K562 (cell line): ENCODE results near the gene CLIP1. TPM values are rescaled to one million over a fixed set of nuclear protein-coding genes. Genes with fewer than 3 reads are reported as not detected.

ENCODE experiments used
- ATF6 ChIP-seq: sonication (generic); formaldehyde crosslinking; IDR thresholded peaks from 2 replicates; pipeline ENCODE4 v1.4.0; 2020; ENCODE audit warnings: mild to moderate bottlenecking, missing genetic modification reagents
- CBX3 ChIP-seq, 2 experiments: IDR thresholded peaks; 1 replicate in 1 of 2; 2 replicates in 1 of 2; pipeline ENCODE4 v1.6.1; 2012; ENCODE audit warnings: inconsistent platforms in 2 of 2, low read length in 2 of 2, borderline replicate concordance in 1 of 2, control low read depth in 1 of 2
- CCAR2 ChIP-seq: fragments of 200-400 bp; formaldehyde crosslinking; IDR thresholded peaks from 2 replicates; pipeline ENCODE4 v1.6.1; 2017; ENCODE audit warnings: mild to moderate bottlenecking, low read depth, low read length
- CREB1 ChIP-seq, 2 experiments: sonication (generic) in 1 of 2; formaldehyde crosslinking in 1 of 2; IDR thresholded peaks; 2 replicates each; pipeline versions ENCODE4 v1.6.1 to v1.8.0; 2012 to 2022; ENCODE audit warnings: inconsistent platforms in 1 of 2, mild to moderate bottlenecking in 1 of 2, missing genetic modification reagents in 1 of 2, moderate library complexity in 1 of 2
- CREM ChIP-seq: IDR thresholded peaks from 2 replicates; pipeline ENCODE4 v1.6.1; 2014; ENCODE audit warnings: antibody characterized with exemption, low read depth
- DIDO1 ChIP-seq: fragments of 450-650 bp; IDR thresholded peaks from 2 replicates; pipeline ENCODE4 v1.6.1; 2016; ENCODE audit warnings: low read depth, missing biosample characterization, missing genetic modification characterization
- FOXP1 ChIP-seq: sonication (generic); formaldehyde crosslinking; IDR thresholded peaks from 2 replicates; pipeline ENCODE4 v1.8.0; 2022; ENCODE audit warnings: mild to moderate bottlenecking, missing genetic modification reagents
- HDGF ChIP-seq: fragments of 450-650 bp; IDR thresholded peaks from 2 replicates; pipeline ENCODE4 v1.6.1; 2016
- HMGN3 ChIP-seq: IDR thresholded peaks from 2 replicates; pipeline ENCODE4 v1.6.1; 2011; ENCODE audit warnings: borderline replicate concordance, low read depth, mild to moderate bottlenecking, mixed read lengths, low read length; ENCODE audit not compliant: insufficient read length; ENCODE audit errors: extremely low read depth
- HSF4 ChIP-seq: fragments of 250-450 bp; sonication (Bioruptor Pico); IDR thresholded peaks from 2 replicates; pipeline ENCODE4 v2.1.2; 2022; ENCODE audit warnings: mild to moderate bottlenecking, moderate library complexity, borderline replicate concordance
- MLLT1 ChIP-seq, 2 experiments: fragments of 450-650 bp; IDR thresholded peaks; 2 replicates each; pipeline ENCODE4 v1.6.1; 2016
- MTF1 ChIP-seq: fragments of 250-450 bp; sonication (Bioruptor Pico); IDR thresholded peaks from 2 replicates; pipeline ENCODE4 v1.9.0; 2021; ENCODE audit warnings: moderate library complexity, mild to moderate bottlenecking, inconsistent platforms, borderline replicate concordance
- NFYB ChIP-seq: IDR thresholded peaks from 2 replicates; pipeline ENCODE4 v1.6.1; 2011; ENCODE audit warnings: mild to moderate bottlenecking, moderate library complexity; ENCODE audit not compliant: insufficient read length; ENCODE audit errors: extremely low read depth
- NR2F6 ChIP-seq: fragments of 450-650 bp; formaldehyde crosslinking; IDR thresholded peaks from 2 replicates; pipeline ENCODE4 v1.4.0; 2020; ENCODE audit warnings: mild to moderate bottlenecking
- PTRF ChIP-seq: fragments of 450-650 bp; IDR thresholded peaks from 2 replicates; pipeline ENCODE4 v1.6.1; 2016; ENCODE audit warnings: mild to moderate bottlenecking, missing genetic modification characterization, missing compliant biosample characterization
- RFX5 ChIP-seq: IDR thresholded peaks from 2 replicates; pipeline ENCODE4 v1.6.1; 2011; ENCODE audit warnings: low read depth, mild to moderate bottlenecking, improper control_type of control experiment, low read length
- ZKSCAN3 ChIP-seq: fragments of 250-450 bp; sonication (Bioruptor Pico); IDR thresholded peaks from 2 replicates; pipeline ENCODE4 v1.4.0; 2020
- ZNF445 ChIP-seq: fragments of 250-450 bp; sonication (Bioruptor Pico); IDR thresholded peaks from 2 replicates; pipeline ENCODE4 v1.4.0; 2020; ENCODE audit warnings: low read depth, mild to moderate bottlenecking, moderate library complexity
- polyA plus RNA-seq, 8 experiments: library from polyadenylated mRNA; depleted of rRNA in 4 of 8; stranded (reverse) in 5 of 8; unstranded in 3 of 8; fragments of >200 nt; fragmentation: Nextera tagmentation in 2 of 8; fragmentation: Illumina TruSeq in 1 of 8; extraction: Ambion mirVana in 2 of 8; extraction: Trizol in 1 of 8; gene quantifications; 2 replicates each; pipeline versions ENCODE4 v1.2.1 to v1.2.3, GENCODE V29; 2011 to 2014; ENCODE audit warnings: inconsistent platforms in 1 of 8, missing spikeins in 1 of 8
- total RNA-seq, 7 experiments: library from RNA; depleted of rRNA in 6 of 7; stranded (reverse); fragments of >200 nt in 6 of 7; fragmentation: Illumina TruSeq in 2 of 7; extraction: Trizol in 2 of 7; gene quantifications; 2 replicates each; pipeline versions ENCODE4 v1.2.1 to v1.2.3, GENCODE V29; 2011 to 2021; ENCODE audit warnings: low replicate concordance in 1 of 7
- TF ChIP-seq, protein P1 (sequence below): sonication (generic); formaldehyde crosslinking; IDR thresholded peaks from 2 replicates; pipeline ENCODE4 v1.8.0; 2022; ENCODE audit warnings: mild to moderate bottlenecking, missing genetic modification reagents

Gene CLIP1
- total and polyA plus RNA-seq, 9 of the 15 experiments (the other 6 are each of a cell fraction or from before 2014, with no cell fraction given) = 5.8 to 33.9 (median 27.6) TPM

DNA sequence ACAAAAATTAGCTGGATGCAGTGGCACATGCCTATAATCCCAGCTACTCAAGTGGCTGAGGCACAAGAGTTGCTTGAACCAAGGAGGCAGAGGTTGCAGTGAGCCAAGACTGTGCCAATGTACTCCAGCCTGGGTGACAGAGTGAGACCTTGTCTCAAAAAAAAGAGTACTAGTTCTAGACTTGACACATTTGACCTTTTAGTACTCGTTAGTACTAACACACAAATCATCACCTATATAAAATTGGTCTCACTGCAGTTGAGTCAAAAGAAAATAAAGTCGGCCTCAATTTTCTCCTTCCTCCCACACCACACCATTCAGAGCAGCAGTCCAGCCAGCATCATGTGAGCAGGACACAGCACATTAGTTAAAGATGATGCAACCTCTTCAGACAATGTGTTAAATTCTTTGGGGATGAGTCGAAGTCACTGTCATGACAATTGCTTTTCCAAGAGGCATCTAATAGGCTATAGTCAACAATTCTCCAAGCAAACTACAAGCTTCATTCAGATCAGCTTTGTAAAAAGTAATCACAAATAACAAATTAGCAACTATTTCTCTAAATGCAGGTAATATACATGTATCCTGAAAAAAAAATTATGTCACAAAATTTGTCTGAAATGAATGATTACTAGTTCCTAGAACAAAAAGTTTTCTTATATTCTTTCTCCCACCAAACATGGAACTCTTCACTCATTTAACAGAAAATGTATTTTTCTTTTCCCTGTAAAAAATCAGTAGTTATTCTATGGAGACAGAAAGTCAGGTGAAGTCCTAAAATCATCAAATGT lies 55.6 kb downstream of the CLIP1 start (continued):
- TF ChIP-seq, protein P1, sequence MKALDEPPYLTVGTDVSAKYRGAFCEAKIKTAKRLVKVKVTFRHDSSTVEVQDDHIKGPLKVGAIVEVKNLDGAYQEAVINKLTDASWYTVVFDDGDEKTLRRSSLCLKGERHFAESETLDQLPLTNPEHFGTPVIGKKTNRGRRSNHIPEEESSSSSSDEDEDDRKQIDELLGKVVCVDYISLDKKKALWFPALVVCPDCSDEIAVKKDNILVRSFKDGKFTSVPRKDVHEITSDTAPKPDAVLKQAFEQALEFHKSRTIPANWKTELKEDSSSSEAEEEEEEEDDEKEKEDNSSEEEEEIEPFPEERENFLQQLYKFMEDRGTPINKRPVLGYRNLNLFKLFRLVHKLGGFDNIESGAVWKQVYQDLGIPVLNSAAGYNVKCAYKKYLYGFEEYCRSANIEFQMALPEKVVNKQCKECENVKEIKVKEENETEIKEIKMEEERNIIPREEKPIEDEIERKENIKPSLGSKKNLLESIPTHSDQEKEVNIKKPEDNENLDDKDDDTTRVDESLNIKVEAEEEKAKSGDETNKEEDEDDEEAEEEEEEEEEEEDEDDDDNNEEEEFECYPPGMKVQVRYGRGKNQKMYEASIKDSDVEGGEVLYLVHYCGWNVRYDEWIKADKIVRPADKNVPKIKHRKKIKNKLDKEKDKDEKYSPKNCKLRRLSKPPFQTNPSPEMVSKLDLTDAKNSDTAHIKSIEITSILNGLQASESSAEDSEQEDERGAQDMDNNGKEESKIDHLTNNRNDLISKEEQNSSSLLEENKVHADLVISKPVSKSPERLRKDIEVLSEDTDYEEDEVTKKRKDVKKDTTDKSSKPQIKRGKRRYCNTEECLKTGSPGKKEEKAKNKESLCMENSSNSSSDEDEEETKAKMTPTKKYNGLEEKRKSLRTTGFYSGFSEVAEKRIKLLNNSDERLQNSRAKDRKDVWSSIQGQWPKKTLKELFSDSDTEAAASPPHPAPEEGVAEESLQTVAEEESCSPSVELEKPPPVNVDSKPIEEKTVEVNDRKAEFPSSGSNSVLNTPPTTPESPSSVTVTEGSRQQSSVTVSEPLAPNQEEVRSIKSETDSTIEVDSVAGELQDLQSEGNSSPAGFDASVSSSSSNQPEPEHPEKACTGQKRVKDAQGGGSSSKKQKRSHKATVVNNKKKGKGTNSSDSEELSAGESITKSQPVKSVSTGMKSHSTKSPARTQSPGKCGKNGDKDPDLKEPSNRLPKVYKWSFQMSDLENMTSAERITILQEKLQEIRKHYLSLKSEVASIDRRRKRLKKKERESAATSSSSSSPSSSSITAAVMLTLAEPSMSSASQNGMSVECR (CRISPR knock-in tag) = no peak
- TF ChIP-seq DIDO1 (tag) = no peak
- TF ChIP-seq MTF1 (CRISPR knock-in tag) = no peak
- no peak for TF ChIP-seq RFX5
- peak; percentile 57; the same call in 1 of the 2 replicates for TF ChIP-seq NR2F6 (CRISPR knock-in tag)
- no peak for TF ChIP-seq CCAR2
- no peak for TF ChIP-seq ATF6
- TF ChIP-seq MLLT1 (IDR thresholded peaks at IDR 0.05) = no peak
- TF ChIP-seq HDGF = no peak
- TF ChIP-seq CBX3 (IDR thresholded peaks at IDR 0.05; ENCODE audit: borderline replicate concordance in 1 of 2, low read length in 2 of 2) = no peak
- no peak for TF ChIP-seq HMGN3
- TF ChIP-seq HSF4 (CRISPR knock-in tag) = peak; percentile 88; the same call in 1 of the 2 replicates
- no peak for TF ChIP-seq CREB1 (IDR thresholded peaks at IDR 0.05)
- TF ChIP-seq CREB1 (CRISPR knock-in tag; IDR thresholded peaks at IDR 0.05) = no peak
- no peak for TF ChIP-seq ZKSCAN3 (CRISPR knock-in tag)
- no peak for TF ChIP-seq FOXP1 (CRISPR knock-in tag)
- TF ChIP-seq CREM = peak; percentile 34; the same call in 1 of the 2 replicates
- no peak for TF ChIP-seq ZNF445
- TF ChIP-seq NFYB = no peak
- TF ChIP-seq PTRF (tag) = peak; percentile 59
